ENCODE data around the gene PCBP3.

DNA sequence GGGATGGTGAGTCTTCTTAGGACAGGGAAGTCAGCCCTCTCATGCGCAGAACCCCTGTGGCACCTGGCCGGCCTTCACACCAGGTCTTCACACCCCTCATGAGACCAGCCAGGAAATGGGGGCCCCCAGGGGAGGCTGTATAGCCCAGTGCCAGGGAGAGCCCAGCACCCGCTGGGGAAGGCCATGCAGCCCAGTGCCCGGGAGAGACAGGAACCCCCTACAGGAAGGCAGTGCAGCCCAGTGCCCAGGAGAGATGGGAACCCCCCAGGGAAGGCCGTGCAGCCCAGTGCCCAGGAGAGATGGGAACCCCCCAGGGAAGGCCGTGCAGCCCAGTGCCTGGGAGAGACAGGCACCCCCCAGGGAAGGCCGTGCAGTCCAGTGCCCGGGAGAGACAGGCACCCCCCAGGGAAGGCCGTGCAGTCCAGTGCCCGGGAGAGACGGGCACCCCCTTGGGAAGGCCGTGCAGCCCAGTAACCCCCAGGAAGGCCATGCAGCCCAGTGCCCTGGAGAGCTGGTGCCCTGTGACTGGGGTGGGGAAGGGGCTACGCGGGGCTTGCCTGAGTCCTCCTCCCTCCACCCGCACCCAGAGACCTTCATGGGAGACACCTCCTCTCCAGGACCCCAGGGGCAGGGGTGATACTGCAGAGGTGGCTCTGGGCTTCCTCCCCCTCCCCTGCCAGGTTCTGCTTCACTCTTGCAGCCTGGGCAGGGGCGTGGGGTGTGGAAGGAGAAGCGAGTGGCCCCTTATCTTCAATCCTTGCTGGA is 227.5 kb downstream of the PCBP3 start:
- TF ChIP-seq EZH2 (IDR thresholded peaks at IDR 0.05) (no peak), EZH2phosphoT487 (IDR thresholded peaks at IDR 0.05) (no peak)
- TF ChIP-seq, protein P1, sequence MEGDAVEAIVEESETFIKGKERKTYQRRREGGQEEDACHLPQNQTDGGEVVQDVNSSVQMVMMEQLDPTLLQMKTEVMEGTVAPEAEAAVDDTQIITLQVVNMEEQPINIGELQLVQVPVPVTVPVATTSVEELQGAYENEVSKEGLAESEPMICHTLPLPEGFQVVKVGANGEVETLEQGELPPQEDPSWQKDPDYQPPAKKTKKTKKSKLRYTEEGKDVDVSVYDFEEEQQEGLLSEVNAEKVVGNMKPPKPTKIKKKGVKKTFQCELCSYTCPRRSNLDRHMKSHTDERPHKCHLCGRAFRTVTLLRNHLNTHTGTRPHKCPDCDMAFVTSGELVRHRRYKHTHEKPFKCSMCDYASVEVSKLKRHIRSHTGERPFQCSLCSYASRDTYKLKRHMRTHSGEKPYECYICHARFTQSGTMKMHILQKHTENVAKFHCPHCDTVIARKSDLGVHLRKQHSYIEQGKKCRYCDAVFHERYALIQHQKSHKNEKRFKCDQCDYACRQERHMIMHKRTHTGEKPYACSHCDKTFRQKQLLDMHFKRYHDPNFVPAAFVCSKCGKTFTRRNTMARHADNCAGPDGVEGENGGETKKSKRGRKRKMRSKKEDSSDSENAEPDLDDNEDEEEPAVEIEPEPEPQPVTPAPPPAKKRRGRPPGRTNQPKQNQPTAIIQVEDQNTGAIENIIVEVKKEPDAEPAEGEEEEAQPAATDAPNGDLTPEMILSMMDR (IDR thresholded peaks at IDR 0.05): no peak
